ENCODE data around the gene SRGAP2. TPM values are rescaled to one million over a fixed set of nuclear protein-coding genes. Genes with fewer than 3 reads are reported as not detected.
"Not testable (repeated sequence)": the region's sequence is repeated elsewhere in the genome, so short reads cannot be mapped to it uniquely, and the experiment has no call there.

Gene SRGAP2
- total RNA-seq, 4 donors from 2014 or later, result 80.1 to 178 (median 116) TPM

- H3K9me3 ChIP-seq; H3K4me1 ChIP-seq; H3K36me3 ChIP-seq; H3K27me3 ChIP-seq; DNase-seq (ENCODE audit: low spot score in 2 of 2); H3K4me3 ChIP-seq; H3K27ac ChIP-seq: not testable (repeated sequence)
- no CpG with 5 or more reads among the region's 3 CpGs for WGBS
These were observed 17.6 kb upstream of the SRGAP2 start for GRCh38 chr1:206185778-206186177.

GRCh38 chr1:206186826-206187225 lies 16.5 kb upstream of the SRGAP2 start:
- not testable (repeated sequence) for DNase-seq (ENCODE audit: low spot score in 2 of 2); H3K4me3 ChIP-seq; H3K27ac ChIP-seq; H3K4me1 ChIP-seq; H3K36me3 ChIP-seq; H3K27me3 ChIP-seq; H3K9me3 ChIP-seq
- WGBS, result 98% methylated on average over 3 of the region's 4 CpGs

- not testable (repeated sequence) for H3K9me3 ChIP-seq; H3K27ac ChIP-seq; H3K36me3 ChIP-seq; H3K4me3 ChIP-seq; DNase-seq (ENCODE audit: low spot score in 2 of 2); H3K27me3 ChIP-seq; H3K4me1 ChIP-seq
- WGBS, result no CpG with 5 or more reads among the region's 2 CpGs
These were observed 8.2 kb upstream of the SRGAP2 start for GRCh38 chr1:206195182-206195581.

- not testable (repeated sequence) for H3K9me3 ChIP-seq; H3K27me3 ChIP-seq; H3K4me1 ChIP-seq; H3K27ac ChIP-seq; DNase-seq (ENCODE audit: low spot score in 2 of 2); H3K4me3 ChIP-seq; H3K36me3 ChIP-seq
- WGBS, result no CpG with 5 or more reads among the region's 3 CpGs
These were observed 6.5 kb upstream of the SRGAP2 start for GRCh38 chr1:206196748-206197424.

- H3K4me1 ChIP-seq, H3K9me3 ChIP-seq, H3K36me3 ChIP-seq, H3K27me3 ChIP-seq: not testable (repeated sequence)
- peak; percentile 99 for DNase-seq (ENCODE audit: low spot score in 2 of 2)
- Histone ChIP-seq H3K27ac (peak within 1 kb of the TSS; percentile 90), H3K4me3 (peak within 1 kb of the TSS; percentile 59)
- 0% methylated on average over 15 of the region's 36 CpGs for WGBS
These were observed 465 bp upstream of the SRGAP2 start, which contains the start of gene FAM72A for GRCh38 chr1:206202789-206203363. TSS of gene FAM72A (minus strand) at chr1:206202839. CDS start at chr1:206202025, 814 bp downstream.

- H3K9me3 ChIP-seq, H3K27me3 ChIP-seq, H3K36me3 ChIP-seq, H3K4me1 ChIP-seq: not testable (repeated sequence)
- peak in 1 of 2 donors; percentile 60 for DNase-seq (ENCODE audit: low spot score in 2 of 2)
- no CpG with 5 or more reads among the region's 25 CpGs for WGBS
- Histone ChIP-seq H3K4me3 (peak overlapping the region; percentile 59), H3K27ac (peak overlapping the region; percentile 51)
These were observed 794 bp downstream of the SRGAP2 start for GRCh38 chr1:206204159-206204511.

- not testable (repeated sequence) for H3K27me3 ChIP-seq, H3K9me3 ChIP-seq, H3K4me1 ChIP-seq, H3K36me3 ChIP-seq
- 0% methylated on average over 4 of the region's 25 CpGs for WGBS
- DNase-seq (ENCODE audit: low spot score in 2 of 2), result peak in 1 of 2 donors; percentile 62
- peak overlapping the region; percentile 52 for H3K4me3 ChIP-seq
- peak overlapping the region; percentile 81 for H3K27ac ChIP-seq
These were observed 1.5 kb downstream of the SRGAP2 start for GRCh38 chr1:206204871-206205270.

GRCh38 chr1:206205569-206205968 lies 2.2 kb downstream of the SRGAP2 start:
- not testable (repeated sequence) for DNase-seq (ENCODE audit: low spot score in 2 of 2); H3K4me1 ChIP-seq; H3K9me3 ChIP-seq; H3K27ac ChIP-seq; H3K36me3 ChIP-seq; H3K27me3 ChIP-seq
- no CpG with 5 or more reads among the region's 31 CpGs for WGBS
- H3K4me3 ChIP-seq, result peak overlapping the region; percentile 36

- H3K9me3 ChIP-seq; H3K36me3 ChIP-seq; H3K4me3 ChIP-seq; H3K4me1 ChIP-seq; H3K27me3 ChIP-seq; H3K27ac ChIP-seq; DNase-seq (ENCODE audit: low spot score in 2 of 2): not testable (repeated sequence)
- WGBS, result no CpG with 5 or more reads among the region's 1 CpG
These were observed 7.5 kb downstream of the SRGAP2 start for GRCh38 chr1:206210802-206211201.

GRCh38 chr1:206215600-206216392 lies 12.5 kb downstream of the SRGAP2 start:
- H3K27me3 ChIP-seq; H3K27ac ChIP-seq; H3K4me1 ChIP-seq; DNase-seq (ENCODE audit: low spot score in 2 of 2); H3K4me3 ChIP-seq; H3K36me3 ChIP-seq; H3K9me3 ChIP-seq: not testable (repeated sequence)
- 86% methylated on average over 4 of the region's 7 CpGs for whole genome bisulfite sequencing

- WGBS, result 80% methylated on average over 1 of the region's 3 CpGs
- not testable (repeated sequence) for H3K9me3 ChIP-seq; DNase-seq (ENCODE audit: low spot score in 2 of 2)
These were observed 14.9 kb downstream of the SRGAP2 start for GRCh38 chr1:206218285-206218684.

GRCh38 chr1:206218765-206219164 lies 15.4 kb downstream of the SRGAP2 start:
- H3K36me3 ChIP-seq; DNase-seq (ENCODE audit: low spot score in 2 of 2); H3K27ac ChIP-seq; H3K9me3 ChIP-seq; H3K4me1 ChIP-seq; H3K27me3 ChIP-seq; H3K4me3 ChIP-seq: not testable (repeated sequence)
- WGBS, result no CpG with 5 or more reads among the region's 2 CpGs

More at GRCh38 chr1:206218285-206218684, 14.9 kb downstream of the SRGAP2 start:
- not testable (repeated sequence) for H3K36me3 ChIP-seq, H3K4me1 ChIP-seq, H3K4me3 ChIP-seq, H3K27ac ChIP-seq, H3K27me3 ChIP-seq

GRCh38 chr1:206219514-206220331 lies 16.4 kb downstream of the SRGAP2 start:
- DNase-seq (ENCODE audit: low spot score in 2 of 2); H3K36me3 ChIP-seq; H3K9me3 ChIP-seq; H3K27ac ChIP-seq; H3K4me3 ChIP-seq; H3K4me1 ChIP-seq; H3K27me3 ChIP-seq: not testable (repeated sequence)
- WGBS, result 62% methylated on average over 4 of the region's 13 CpGs
